K562 (cell line): Measurements from ENCODE around the gene WDR81. TPM values are rescaled to one million over a fixed set of nuclear protein-coding genes. Genes with fewer than 3 reads are reported as not detected.

Source experiments
- ARHGAP35 ChIP-seq: fragments of 450-650 bp; IDR thresholded peaks from 2 replicates; pipeline ENCODE4 v1.6.1; 2018; ENCODE audit not compliant: partially characterized antibody
- FIP1L1 ChIP-seq: fragments of 200-400 bp; formaldehyde crosslinking; IDR thresholded peaks from 2 replicates; pipeline ENCODE4 v1.6.1; 2018; ENCODE audit warnings: mild to moderate bottlenecking, low read depth, low read length; ENCODE audit not compliant: poor library complexity, severe bottlenecking
- HCFC1 ChIP-seq: IDR thresholded peaks from 2 replicates; pipeline ENCODE4 v1.6.1; 2012; ENCODE audit warnings: low read depth, low read length, improper control_type of control experiment
- KLF1 ChIP-seq: fragments of 450-650 bp; IDR thresholded peaks from 2 replicates; pipeline ENCODE4 v1.6.1; 2016; ENCODE audit warnings: missing genetic modification characterization, missing compliant biosample characterization
- MBD2 ChIP-seq: sonication (generic); IDR thresholded peaks from 2 replicates; pipeline ENCODE4 v1.6.1; 2016; ENCODE audit warnings: low read depth, borderline replicate concordance
- MYBL2 ChIP-seq, 2 experiments: fragments of 450-650 bp in 1 of 2; sonication (generic) in 1 of 2; formaldehyde crosslinking in 1 of 2; IDR thresholded peaks; 2 replicates each; pipeline versions ENCODE4 v1.6.1 to v1.8.1; 2017 to 2022; ENCODE audit warnings: borderline replicate concordance in 1 of 2, inconsistent platforms in 1 of 2, low read depth in 1 of 2, mild to moderate bottlenecking in 1 of 2, missing genetic modification reagents in 1 of 2, moderate library complexity in 1 of 2
- PHF21A ChIP-seq: fragments of 450-650 bp; IDR thresholded peaks from 2 replicates; pipeline ENCODE4 v1.6.1; 2017; ENCODE audit warnings: low read depth, borderline replicate concordance
- RBM34 ChIP-seq: fragments of 200-400 bp; formaldehyde crosslinking; IDR thresholded peaks from 2 replicates; pipeline ENCODE4 v1.6.1; 2018; ENCODE audit warnings: low read length, borderline replicate concordance; ENCODE audit not compliant: insufficient read depth
- SAFB ChIP-seq: fragments of 200-400 bp; formaldehyde crosslinking; IDR thresholded peaks from 2 replicates; pipeline ENCODE4 v1.6.1; 2017; ENCODE audit warnings: low read depth, low read length, borderline replicate concordance
- SLC30A9 ChIP-seq: fragments of 250-450 bp; sonication (Bioruptor Pico); IDR thresholded peaks from 2 replicates; pipeline ENCODE4 v1.8.0; 2022; ENCODE audit warnings: mild to moderate bottlenecking, moderate library complexity
- SP1 ChIP-seq: sonication (generic); formaldehyde crosslinking; IDR thresholded peaks from 2 replicates; pipeline ENCODE4 v1.8.1; 2022; ENCODE audit warnings: mild to moderate bottlenecking, missing genetic modification reagents
- SRSF1 ChIP-seq: fragments of 200-400 bp; formaldehyde crosslinking; IDR thresholded peaks from 2 replicates; pipeline ENCODE4 v1.6.1; 2017; ENCODE audit warnings: mild to moderate bottlenecking, low read depth, low read length, moderate library complexity
- STAT5A ChIP-seq: IDR thresholded peaks from 2 replicates; pipeline ENCODE4 v1.6.1; 2012; ENCODE audit warnings: low read length, inconsistent platforms, borderline replicate concordance
- ZBTB1 ChIP-seq: sonication (generic); formaldehyde crosslinking; IDR thresholded peaks from 2 replicates; pipeline ENCODE4 v1.8.1; 2023; ENCODE audit warnings: missing genetic modification reagents, low read depth, mild to moderate bottlenecking, borderline replicate concordance
- ZNF217 ChIP-seq: sonication (generic); formaldehyde crosslinking; IDR thresholded peaks from 2 replicates; pipeline ENCODE4 v1.8.0; 2022; ENCODE audit warnings: mild to moderate bottlenecking, missing genetic modification reagents
- ZNF282 ChIP-seq: sonication (generic); formaldehyde crosslinking; IDR thresholded peaks from 2 replicates; pipeline ENCODE4 v1.8.1; 2023; ENCODE audit warnings: missing genetic modification reagents
- ZNF3 ChIP-seq: fragments of 250-450 bp; sonication (Bioruptor Pico); IDR thresholded peaks from 2 replicates; pipeline ENCODE4 v1.5.0; 2021; ENCODE audit warnings: mild to moderate bottlenecking, moderate library complexity
- ZNF384 ChIP-seq: IDR thresholded peaks from 2 replicates; pipeline ENCODE4 v1.6.1; 2012; ENCODE audit warnings: low read depth, low read length, improper control_type of control experiment
- polyA plus RNA-seq, 8 experiments: library from polyadenylated mRNA; depleted of rRNA in 4 of 8; stranded (reverse) in 5 of 8; unstranded in 3 of 8; fragments of >200 nt; fragmentation: Nextera tagmentation in 2 of 8; fragmentation: Illumina TruSeq in 1 of 8; extraction: Ambion mirVana in 2 of 8; extraction: Trizol in 1 of 8; gene quantifications; 2 replicates each; pipeline versions ENCODE4 v1.2.1 to v1.2.3, GENCODE V29; 2011 to 2014; ENCODE audit warnings: inconsistent platforms in 1 of 8, missing spikeins in 1 of 8
- total RNA-seq, 7 experiments: library from RNA; depleted of rRNA in 6 of 7; stranded (reverse); fragments of >200 nt in 6 of 7; fragmentation: Illumina TruSeq in 2 of 7; extraction: Trizol in 2 of 7; gene quantifications; 2 replicates each; pipeline versions ENCODE4 v1.2.1 to v1.2.3, GENCODE V29; 2011 to 2021; ENCODE audit warnings: low replicate concordance in 1 of 7
- TF ChIP-seq, protein P1 (sequence below): sonication (generic); formaldehyde crosslinking; IDR thresholded peaks from 2 replicates; pipeline ENCODE4 v1.8.0; 2022; ENCODE audit warnings: missing genetic modification reagents, mild to moderate bottlenecking, borderline replicate concordance
- TF ChIP-seq, protein P2 (sequence below): fragments of 250-450 bp; sonication (Bioruptor Pico); IDR thresholded peaks from 2 replicates; pipeline ENCODE4 v1.4.0; 2020

WDR81 gene
- total and polyA plus RNA-seq, 9 of the 15 experiments (the other 6 are each of a cell fraction or from before 2014, with no cell fraction given) = 0.01 to 17.1 (median 3.3) TPM

DNA sequence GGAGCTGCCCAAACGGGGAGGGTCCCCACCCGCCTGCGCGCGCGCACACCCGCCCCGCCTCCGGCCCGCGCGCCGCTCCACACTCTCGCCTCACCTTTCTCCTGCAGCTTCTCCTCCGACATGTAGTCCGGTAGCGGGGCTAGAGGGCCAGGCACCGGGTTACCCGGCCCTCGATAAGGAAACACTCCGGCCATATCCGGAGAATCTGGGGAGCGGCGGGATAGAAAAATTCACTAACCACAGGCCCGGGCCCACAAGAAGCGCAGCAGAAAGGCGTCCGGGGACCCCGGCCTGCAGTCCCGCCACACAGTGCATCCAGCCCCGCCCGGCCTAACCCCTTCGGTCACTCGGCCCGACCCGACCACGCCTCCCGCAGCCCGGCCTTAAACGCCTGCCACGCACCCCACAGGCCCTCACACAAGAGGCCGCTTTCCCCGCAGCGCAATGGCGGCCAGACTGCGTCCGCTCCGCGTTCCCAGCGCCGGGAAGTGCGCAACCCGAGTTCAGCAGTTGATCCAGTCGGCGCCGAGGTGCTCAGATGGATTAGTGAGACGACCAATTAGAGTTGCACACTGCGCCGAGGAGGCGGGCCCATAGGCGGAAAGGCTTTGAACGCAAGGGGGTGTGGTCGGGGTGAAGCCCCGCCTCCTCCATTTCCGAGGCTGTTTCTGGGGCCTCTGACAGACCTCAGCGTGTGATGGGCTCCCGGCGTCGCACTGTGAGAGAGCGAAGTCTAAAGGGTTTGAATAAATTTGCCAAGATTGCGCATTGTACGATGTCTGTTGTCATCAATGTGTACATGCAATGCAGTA is 39.9 kb upstream of the WDR81 start, which contains the start of gene PRPF8 (continued):
- peak; percentile 93 for TF ChIP-seq MBD2
- no peak for TF ChIP-seq MYBL2 (IDR thresholded peaks at IDR 0.05; ENCODE audit: low read depth)
- TF ChIP-seq MYBL2 (CRISPR knock-in tag; IDR thresholded peaks at IDR 0.05; ENCODE audit: borderline replicate concordance) = no peak
- peak; percentile 63 for TF ChIP-seq HCFC1
- no peak for TF ChIP-seq PHF21A
- no peak for TF ChIP-seq RBM34
- peak; percentile 74 for TF ChIP-seq SP1 (CRISPR knock-in tag)
- TF ChIP-seq STAT5A = no peak
- TF ChIP-seq SAFB = 0 out of 2 replicates have a peak, but pooled peaks have one; percentile 11
- TF ChIP-seq SRSF1 = no peak
- TF ChIP-seq, protein P1, sequence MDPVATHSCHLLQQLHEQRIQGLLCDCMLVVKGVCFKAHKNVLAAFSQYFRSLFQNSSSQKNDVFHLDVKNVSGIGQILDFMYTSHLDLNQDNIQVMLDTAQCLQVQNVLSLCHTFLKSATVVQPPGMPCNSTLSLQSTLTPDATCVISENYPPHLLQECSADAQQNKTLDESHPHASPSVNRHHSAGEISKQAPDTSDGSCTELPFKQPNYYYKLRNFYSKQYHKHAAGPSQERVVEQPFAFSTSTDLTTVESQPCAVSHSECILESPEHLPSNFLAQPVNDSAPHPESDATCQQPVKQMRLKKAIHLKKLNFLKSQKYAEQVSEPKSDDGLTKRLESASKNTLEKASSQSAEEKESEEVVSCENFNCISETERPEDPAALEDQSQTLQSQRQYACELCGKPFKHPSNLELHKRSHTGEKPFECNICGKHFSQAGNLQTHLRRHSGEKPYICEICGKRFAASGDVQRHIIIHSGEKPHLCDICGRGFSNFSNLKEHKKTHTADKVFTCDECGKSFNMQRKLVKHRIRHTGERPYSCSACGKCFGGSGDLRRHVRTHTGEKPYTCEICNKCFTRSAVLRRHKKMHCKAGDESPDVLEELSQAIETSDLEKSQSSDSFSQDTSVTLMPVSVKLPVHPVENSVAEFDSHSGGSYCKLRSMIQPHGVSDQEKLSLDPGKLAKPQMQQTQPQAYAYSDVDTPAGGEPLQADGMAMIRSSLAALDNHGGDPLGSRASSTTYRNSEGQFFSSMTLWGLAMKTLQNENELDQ (CRISPR knock-in tag) = peak; percentile 60; the same call in 1 of the 2 replicates
- no peak for TF ChIP-seq ARHGAP35
- TF ChIP-seq ZNF217 (CRISPR knock-in tag) = no peak
- TF ChIP-seq FIP1L1 = peak; percentile 34
- no peak for TF ChIP-seq ZNF282 (CRISPR knock-in tag)
- no peak for TF ChIP-seq SLC30A9 (CRISPR knock-in tag)
- no peak; the same call in 1 of the 2 replicates for TF ChIP-seq ZBTB1 (CRISPR knock-in tag)
- peak; percentile 56; the same call in 1 of the 2 replicates for TF ChIP-seq KLF1 (tag)
- TF ChIP-seq ZNF3 (CRISPR knock-in tag) = no peak
- TF ChIP-seq, protein P2, sequence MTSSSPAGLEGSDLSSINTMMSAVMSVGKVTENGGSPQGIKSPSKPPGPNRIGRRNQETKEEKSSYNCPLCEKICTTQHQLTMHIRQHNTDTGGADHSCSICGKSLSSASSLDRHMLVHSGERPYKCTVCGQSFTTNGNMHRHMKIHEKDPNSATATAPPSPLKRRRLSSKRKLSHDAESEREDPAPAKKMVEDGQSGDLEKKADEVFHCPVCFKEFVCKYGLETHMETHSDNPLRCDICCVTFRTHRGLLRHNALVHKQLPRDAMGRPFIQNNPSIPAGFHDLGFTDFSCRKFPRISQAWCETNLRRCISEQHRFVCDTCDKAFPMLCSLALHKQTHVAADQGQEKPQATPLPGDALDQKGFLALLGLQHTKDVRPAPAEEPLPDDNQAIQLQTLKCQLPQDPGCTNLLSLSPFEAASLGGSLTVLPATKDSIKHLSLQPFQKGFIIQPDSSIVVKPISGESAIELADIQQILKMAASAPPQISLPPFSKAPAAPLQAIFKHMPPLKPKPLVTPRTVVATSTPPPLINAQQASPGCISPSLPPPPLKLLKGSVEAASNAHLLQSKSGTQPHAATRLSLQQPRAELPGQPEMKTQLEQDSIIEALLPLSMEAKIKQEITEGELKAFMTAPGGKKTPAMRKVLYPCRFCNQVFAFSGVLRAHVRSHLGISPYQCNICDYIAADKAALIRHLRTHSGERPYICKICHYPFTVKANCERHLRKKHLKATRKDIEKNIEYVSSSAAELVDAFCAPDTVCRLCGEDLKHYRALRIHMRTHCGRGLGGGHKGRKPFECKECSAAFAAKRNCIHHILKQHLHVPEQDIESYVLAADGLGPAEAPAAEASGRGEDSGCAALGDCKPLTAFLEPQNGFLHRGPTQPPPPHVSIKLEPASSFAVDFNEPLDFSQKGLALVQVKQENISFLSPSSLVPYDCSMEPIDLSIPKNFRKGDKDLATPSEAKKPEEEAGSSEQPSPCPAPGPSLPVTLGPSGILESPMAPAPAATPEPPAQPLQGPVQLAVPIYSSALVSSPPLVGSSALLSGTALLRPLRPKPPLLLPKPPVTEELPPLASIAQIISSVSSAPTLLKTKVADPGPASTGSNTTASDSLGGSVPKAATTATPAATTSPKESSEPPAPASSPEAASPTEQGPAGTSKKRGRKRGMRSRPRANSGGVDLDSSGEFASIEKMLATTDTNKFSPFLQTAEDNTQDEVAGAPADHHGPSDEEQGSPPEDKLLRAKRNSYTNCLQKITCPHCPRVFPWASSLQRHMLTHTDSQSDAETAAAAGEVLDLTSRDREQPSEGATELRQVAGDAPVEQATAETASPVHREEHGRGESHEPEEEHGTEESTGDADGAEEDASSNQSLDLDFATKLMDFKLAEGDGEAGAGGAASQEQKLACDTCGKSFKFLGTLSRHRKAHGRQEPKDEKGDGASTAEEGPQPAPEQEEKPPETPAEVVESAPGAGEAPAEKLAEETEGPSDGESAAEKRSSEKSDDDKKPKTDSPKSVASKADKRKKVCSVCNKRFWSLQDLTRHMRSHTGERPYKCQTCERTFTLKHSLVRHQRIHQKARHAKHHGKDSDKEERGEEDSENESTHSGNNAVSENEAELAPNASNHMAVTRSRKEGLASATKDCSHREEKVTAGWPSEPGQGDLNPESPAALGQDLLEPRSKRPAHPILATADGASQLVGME (CRISPR knock-in tag) = no peak
- no peak for TF ChIP-seq ZNF384
